T-cell (primary cell): ENCODE data around the gene NFKBIL1. TPM values are rescaled to one million over a fixed set of nuclear protein-coding genes. Genes with fewer than 3 reads are reported as not detected.

Experiments
- ATAC-seq, 4 experiments: fragments of 200-7000 bp in 3 of 4; fragments of 150-1000 bp in 1 of 4; cut with Tn5 transposase; replicated peaks in 1 of 4; 1 replicate in 3 of 4; 2 replicates in 1 of 4; pipeline ENCODE4 v1.10.0; 2021; ENCODE audit warnings: moderate library complexity in 3 of 4, mild to moderate bottlenecking in 2 of 4, moderate number of reproducible peaks in 1 of 4
- CTCF ChIA-PET, 2 donors: fragments of 300-600 bp; sonication (Branson Sonifier 250); formaldehyde crosslinking; loops; one replicate each; lab custom pipeline; 2022; ENCODE audit warnings: antibody characterized with exemption in 2 of 2; lab: Charles Lee
- POLR2A ChIA-PET, 2 donors: fragments of 300-600 bp; sonication (Branson Sonifier 250); formaldehyde crosslinking; loops; one replicate each; lab custom pipeline; 2022; ENCODE audit warnings: antibody characterized with exemption in 2 of 2; lab: Charles Lee
- DNase-seq, 35 experiments: peaks; one replicate each; pipeline versions ENCODE4 v3.0.0 to v3.0.0-alpha.2; 2013 to 2023
- H3K27ac ChIP-seq: one replicate; pipeline ENCODE4 v1.5.1; 2013; ENCODE audit warnings: low read length
- H3K27me3 ChIP-seq, 2 experiments: replicated peaks in 1 of 2; 1 replicate in 1 of 2; 2 replicates in 1 of 2; pipeline versions ENCODE4 v1.6.1 to v1.7.0; 2013; ENCODE audit warnings: low read length in 1 of 2, mixed read lengths in 1 of 2; ENCODE audit not compliant: control insufficient read depth in 2 of 2, insufficient read depth in 2 of 2; ENCODE audit errors: extremely low read depth in 1 of 2
- H3K36me3 ChIP-seq, 2 donors: 1 replicate in 1 of 2; 2 replicates in 1 of 2; pipeline versions ENCODE4 v1.6.1 to v1.7.0; 2013; ENCODE audit warnings: low read length in 1 of 2; ENCODE audit not compliant: control insufficient read depth in 2 of 2, insufficient read depth in 1 of 2; ENCODE audit errors: extremely low read depth in 1 of 2
- H3K4me1 ChIP-seq, 2 experiments: 1 replicate in 1 of 2; 2 replicates in 1 of 2; pipeline versions ENCODE4 v1.6.1 to v1.7.0; 2013; ENCODE audit warnings: low read length in 2 of 2, mixed read lengths in 1 of 2; ENCODE audit not compliant: insufficient read depth in 2 of 2, control insufficient read depth in 1 of 2; ENCODE audit errors: extremely low read depth in 1 of 2
- H3K4me3 ChIP-seq, 2 donors: 1 replicate in 1 of 2; 2 replicates in 1 of 2; pipeline versions ENCODE4 v1.5.1 to v1.7.0; 2013; ENCODE audit warnings: mild to moderate bottlenecking in 2 of 2, low read length in 1 of 2, moderate library complexity in 1 of 2; ENCODE audit not compliant: control insufficient read depth in 1 of 2; ENCODE audit errors: extremely low read depth in 1 of 2
- H3K9me3 ChIP-seq: 2 replicates; pipeline ENCODE4 v1.7.0; 2013
- H3K27ac Mint-ChIP-seq, 2 donors: one replicate each; pipeline ENCODE4 v1.8.0; 2020 to 2021; ENCODE audit warnings: mild to moderate bottlenecking in 2 of 2, mixed read lengths in 2 of 2
- H3K27me3 Mint-ChIP-seq, 2 donors: one replicate each; pipeline ENCODE4 v1.8.0; 2021 to 2022; ENCODE audit warnings: mixed read lengths in 2 of 2
- H3K36me3 Mint-ChIP-seq: one replicate; pipeline ENCODE4 v1.8.0; 2021; ENCODE audit warnings: mixed read lengths
- H3K4me1 Mint-ChIP-seq, 3 donors: one replicate each; pipeline ENCODE4 v1.8.0; 2020 to 2022; ENCODE audit warnings: mixed read lengths in 3 of 3, mild to moderate bottlenecking in 1 of 3
- H3K4me3 Mint-ChIP-seq, 3 donors: one replicate each; pipeline ENCODE4 v1.8.0; 2020 to 2022; ENCODE audit warnings: mild to moderate bottlenecking in 3 of 3, mixed read lengths in 3 of 3, moderate library complexity in 3 of 3
- H3K9me3 Mint-ChIP-seq, 3 donors: one replicate each; pipeline ENCODE4 v1.8.0; 2020 to 2022; ENCODE audit warnings: mixed read lengths in 3 of 3
- WGBS: methylation state at CpG from one replicate; pipeline ENCODE4 v1.1.5; 2013; ENCODE audit warnings: missing lambda C conversion rate; ENCODE audit not compliant: insufficient coverage; 5-methylcytosine and 5-hydroxymethylcytosine counted together
- total RNA-seq, 35 experiments: library from RNA in 6 of 35; stranded (reverse) in 6 of 35; fragments of 120-200 nt in 1 of 35; gene quantifications; one replicate each; pipeline versions ENCODE4 v1.2.1 to v1.2.4 and lab custom pipeline; 2013 to 2026

Gene NFKBIL1
- total RNA-seq, 5 donors from 2014 or later (not counting 1 experiment from before 2014, with no cell fraction given) = 6.9 to 17.1 (median 11.6) TPM

DNA sequence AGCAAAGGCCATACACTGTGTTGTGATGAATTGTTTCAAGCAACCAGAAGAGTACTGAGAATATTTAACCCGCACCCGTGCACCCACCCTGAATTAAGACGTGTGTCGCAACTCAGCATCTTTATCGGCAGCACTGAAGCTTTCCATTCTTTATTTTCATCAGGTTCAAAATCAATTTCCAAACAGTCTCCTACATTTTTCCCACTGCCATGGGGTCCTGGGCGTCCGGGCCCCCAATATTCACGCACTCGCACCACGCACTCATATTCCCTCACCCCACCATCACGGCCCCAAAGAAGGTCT lies 33.0 kb downstream of the NFKBIL1 start:
- WGBS = 4% methylated on average over 9 of the region's 11 CpGs
- Mint-ChIP-seq H3K27ac (peak overlapping the region; percentile 94 to 98), H3K9me3 (no peaks in the 10 kb centered on the region), H3K4me3 (peak overlapping the region; percentile 97 to 100 (median 99)), H3K4me1 (peaks cover 75 to 82% (median 81%) of the 10 kb centered on the region in 3 donors), H3K36me3 (peaks cover 36% of the 10 kb centered on the region), H3K27me3 (no peaks in the 10 kb centered on the region)
- peak overlapping the region; percentile 92 for H3K27ac ChIP-seq
- peak overlapping the region; percentile 86 to 99 for H3K4me3 ChIP-seq
- H3K36me3 ChIP-seq = peaks cover 0 to 18% of the 10 kb centered on the region in 2 donors
- ChIA-PET CTCF (interaction anchor here (0.9 to 8.3 kb wide), 11 partner anchors 10 to 88 kb away, joined by 3 to 167 read pairs (median 7); partner anchors contain the start of genes DDX39B (in 1 of the 2), NCR3 (in 1 of the 2) and NFKBIL1 (in 1 of the 2)), POLR2A (interaction anchor here (0.7 to 1.2 kb wide), 4 partner anchors 12 to 29 kb away, joined by 3 read pairs; partner anchors contain the start of gene NCR3 (in 1 of the 2))
- H3K9me3 ChIP-seq = no peaks in the 10 kb centered on the region
- ATAC-seq = no peak
- DNase-seq = peak in 1 of 35 experiments; percentile 29
- no peaks in the 10 kb centered on the region for H3K27me3 ChIP-seq
- H3K4me1 ChIP-seq = peaks cover 35 to 85% of the 10 kb centered on the region in 2 experiments

DNA sequence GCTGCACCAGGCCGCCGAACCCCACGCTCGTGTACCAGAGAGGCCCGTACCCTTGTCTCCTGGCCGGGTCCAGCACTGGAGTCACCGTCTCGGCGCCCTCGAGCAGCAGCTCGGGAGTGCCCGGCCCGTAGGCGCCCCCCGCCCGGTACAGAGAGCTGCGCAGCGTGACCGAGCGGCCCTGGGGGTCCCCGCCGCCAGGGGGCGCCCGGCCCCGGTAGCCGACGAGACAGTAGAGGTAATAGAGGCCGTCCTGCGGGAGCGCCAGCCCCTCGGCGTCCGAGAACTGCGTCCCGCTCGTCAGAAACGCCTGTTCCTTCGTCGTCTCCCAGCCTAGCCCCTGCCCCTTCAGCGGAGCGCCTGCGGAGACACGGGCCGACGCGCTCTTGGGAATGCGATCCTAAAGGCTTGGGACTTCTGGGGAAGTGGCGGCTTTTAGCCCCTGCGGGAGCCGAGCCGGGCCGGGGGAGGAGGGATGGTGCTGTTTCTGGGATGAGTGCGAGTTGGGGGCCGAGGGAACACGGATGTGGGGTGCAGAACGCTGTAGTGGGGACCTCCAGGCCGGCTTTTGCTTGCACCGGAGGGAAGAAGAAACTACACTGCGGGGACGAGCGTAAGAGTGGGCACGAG lies 33.5 kb downstream of the NFKBIL1 start:
- peak overlapping the region; percentile 86 to 99 for H3K4me3 ChIP-seq
- H3K27me3 ChIP-seq = no peaks in the 10 kb centered on the region
- H3K9me3 Mint-ChIP-seq = no peaks in the 10 kb centered on the region
- peak overlapping the region; percentile 94 to 98 for H3K27ac Mint-ChIP-seq
- no peaks in the 10 kb centered on the region for H3K9me3 ChIP-seq
- peak overlapping the region; percentile 97 to 100 (median 99) for H3K4me3 Mint-ChIP-seq
- POLR2A ChIA-PET = interaction anchor here (0.6 to 1.2 kb wide), 4 partner anchors 13 to 71 kb away, joined by 3 to 7 read pairs (median 4); no protein-coding TSS in a partner anchor
- ATAC-seq (peak; percentile 65 to 70 (median 68)), DNase-seq (peak; percentile 69 to 93 (median 85))
- H3K27ac ChIP-seq = peak overlapping the region; percentile 92
- peaks cover 75 to 83% (median 81%) of the 10 kb centered on the region in 3 donors for H3K4me1 Mint-ChIP-seq
- peaks cover 0 to 18% of the 10 kb centered on the region in 2 donors for H3K36me3 ChIP-seq
- peaks cover 36% of the 10 kb centered on the region for H3K36me3 Mint-ChIP-seq
- CTCF ChIA-PET = interaction anchor here (0.5 to 8.3 kb wide), 11 partner anchors 11 to 1079 kb away, joined by 3 to 167 read pairs (median 7); partner anchors contain the start of genes DDX39B (in 1 of the 2) and NCR3 (in 1 of the 2)
- 0% methylated on average over 62 of the region's 62 CpGs for WGBS
- peaks cover 39 to 86% of the 10 kb centered on the region in 2 experiments for H3K4me1 ChIP-seq
- H3K27me3 Mint-ChIP-seq = no peaks in the 10 kb centered on the region

DNA sequence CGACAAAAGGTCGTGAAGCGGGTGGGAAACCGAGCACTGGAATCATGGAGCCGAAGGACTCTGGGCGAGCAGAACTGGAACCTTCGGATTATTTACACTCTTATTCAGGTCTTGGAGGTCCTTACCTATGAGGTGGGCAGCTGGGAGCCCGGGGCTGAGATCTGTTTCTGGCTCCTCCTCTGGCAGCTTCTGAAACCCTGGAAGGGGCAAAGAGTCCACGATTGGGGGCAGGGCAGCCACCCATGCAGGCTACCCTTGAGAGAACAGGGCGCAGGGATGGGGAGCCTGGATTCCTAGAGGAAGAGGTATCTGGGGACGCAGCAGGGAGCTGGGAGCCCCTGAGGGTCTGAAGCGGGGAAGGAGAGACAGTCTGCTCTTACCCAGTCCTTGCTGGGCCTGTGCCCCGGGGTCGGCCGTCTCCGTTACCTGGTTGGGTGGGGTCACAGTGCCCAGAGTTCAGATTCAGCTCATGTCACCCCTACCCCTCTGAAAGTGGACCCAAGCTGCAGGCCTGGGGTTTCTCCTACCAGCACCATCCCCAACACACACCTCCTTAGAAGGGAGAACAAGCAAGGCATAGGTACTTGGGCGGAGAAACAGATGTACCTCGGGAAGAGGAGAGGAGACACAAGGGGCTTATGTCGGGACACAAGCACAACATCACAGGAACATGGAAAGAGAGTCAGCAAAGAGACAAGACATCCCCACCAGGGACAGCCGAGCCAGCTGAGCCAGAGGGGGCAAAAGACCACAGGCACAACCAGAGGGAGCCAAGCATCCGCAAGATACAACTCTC lies 34.2 kb downstream of the NFKBIL1 start:
- H3K4me1 Mint-ChIP-seq = peaks cover 75 to 83% (median 81%) of the 10 kb centered on the region in 3 donors
- Histone ChIP-seq H3K9me3 (no peaks in the 10 kb centered on the region), H3K4me3 (peak overlapping the region; percentile 86 to 99), H3K36me3 (peaks cover 0 to 18% of the 10 kb centered on the region in 2 donors), H3K4me1 (peaks cover 42 to 90% of the 10 kb centered on the region in 2 experiments), H3K27ac (peak overlapping the region; percentile 92), H3K27me3 (no peaks in the 10 kb centered on the region)
- peaks cover 35% of the 10 kb centered on the region for H3K36me3 Mint-ChIP-seq
- ChIA-PET POLR2A (interaction anchor here (0.6 to 1.2 kb wide), 3 partner anchors 17 to 70 kb away, joined by 3 to 7 read pairs (median 4); no protein-coding TSS in a partner anchor), CTCF (interaction anchor here (0.5 to 8.3 kb wide), 10 partner anchors 12 to 1080 kb away, joined by 3 to 167 read pairs (median 6); partner anchors contain the start of genes NCR3 (in 1 of the 2) and NFKBIL1 (in 1 of the 2))
- peak overlapping the region; percentile 94 to 98 for H3K27ac Mint-ChIP-seq
- DNase-seq (peak in 3 of 35 experiments; percentile 29 to 44 (median 44)), ATAC-seq (peak in 1 of 4 experiments; percentile 1)
- H3K9me3 Mint-ChIP-seq = no peaks in the 10 kb centered on the region
- 1% methylated on average over 11 of the region's 21 CpGs for WGBS
- H3K27me3 Mint-ChIP-seq = no peaks in the 10 kb centered on the region
- peak overlapping the region; percentile 97 to 100 (median 99) for H3K4me3 Mint-ChIP-seq

DNA sequence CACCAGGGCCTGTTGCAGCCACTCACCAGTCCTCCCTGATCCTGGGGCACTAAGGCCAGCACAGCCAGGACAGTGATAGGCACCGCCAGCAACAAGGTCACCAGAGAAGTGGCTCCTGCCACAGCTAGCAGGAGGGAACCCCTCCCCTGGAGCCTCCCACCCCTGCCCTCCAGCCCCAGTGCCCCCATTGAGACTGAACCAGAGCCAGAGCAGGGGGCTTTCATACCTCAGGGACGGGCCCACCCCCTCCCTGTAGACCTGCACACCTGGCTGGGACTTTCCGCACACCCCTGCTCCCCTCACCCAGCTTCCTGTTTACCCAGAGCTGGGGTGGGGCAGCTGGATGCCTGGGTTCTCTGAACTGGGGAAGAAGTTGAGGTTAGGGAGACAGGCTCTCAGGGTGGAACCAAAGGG lies 34.8 kb downstream of the NFKBIL1 start, which contains the start of gene LTB:
Gene LTB, minus strand, starts transcription at position 195 of the 414 bp plus-strand sequence. Its CDS starts 7 bp downstream, at position 188.
- Mint-ChIP-seq H3K4me1 (peaks cover 75 to 83% (median 81%) of the 10 kb centered on the region in 3 donors), H3K27me3 (no peaks in the 10 kb centered on the region), H3K9me3 (no peaks in the 10 kb centered on the region), H3K4me3 (peak within 1 kb of the TSS; percentile 97 to 100 (median 99)), H3K27ac (peak within 1 kb of the TSS; percentile 94 to 98), H3K36me3 (peaks cover 29% of the 10 kb centered on the region)
- CTCF ChIA-PET = interaction anchor here (0.6 to 8.3 kb wide), 13 partner anchors 7 to 292 kb away, joined by 3 to 167 read pairs (median 5); partner anchors contain the start of genes NCR3 (in 1 of the 2), NFKBIL1 (in 1 of the 2) and TNF (in 1 of the 2)
- Histone ChIP-seq H3K36me3 (peaks cover 0 to 17% of the 10 kb centered on the region in 2 donors), H3K27me3 (no peaks in the 10 kb centered on the region), H3K9me3 (no peaks in the 10 kb centered on the region), H3K4me1 (peaks cover 43 to 90% of the 10 kb centered on the region in 2 experiments), H3K4me3 (peak within 1 kb of the TSS; percentile 86 to 99), H3K27ac (peak within 1 kb of the TSS; percentile 92)
- ATAC-seq (peak; percentile 66 to 76 (median 70)), DNase-seq (peak; percentile 53 to 87 (median 77))
- POLR2A ChIA-PET = interaction anchor here (0.6 to 1.6 kb wide), 4 partner anchors 11 to 19 kb away, joined by 3 to 6 read pairs (median 3); partner anchors contain the start of gene NCR3 (in 1 of the 2)
- 0% methylated on average over 1 of the region's 3 CpGs for whole genome bisulfite sequencing

DNA sequence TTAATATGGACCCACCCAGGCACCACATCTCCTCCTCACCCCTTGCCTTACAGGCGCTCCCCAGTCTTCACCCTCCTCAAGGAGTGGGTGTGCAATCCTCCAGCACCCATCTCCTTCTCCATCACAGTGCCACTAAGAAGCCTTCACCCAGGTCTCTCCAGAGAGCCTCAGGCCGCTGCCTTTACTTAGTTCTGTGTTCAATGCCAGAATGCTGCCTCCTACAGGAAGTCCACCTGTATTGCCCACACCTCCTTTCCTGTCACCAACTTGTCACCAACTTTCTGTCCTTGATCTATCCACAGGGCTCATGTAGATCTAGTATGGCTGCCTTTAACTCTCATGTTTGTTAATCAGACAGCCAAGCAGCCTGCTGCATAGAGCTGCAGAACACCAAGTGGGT lies 38.1 kb downstream of the NFKBIL1 start:
- ATAC-seq = peak in 1 of 4 experiments; percentile 8
- peak overlapping the region; percentile 13 to 97 (median 40) for H3K4me3 Mint-ChIP-seq
- DNase-seq = peak in 15 of 35 experiments; percentile 25 to 74 (median 44)

More for the DNA sequence above, 38.1 kb downstream of the NFKBIL1 start:
- H3K9me3 ChIP-seq = no peaks in the 10 kb centered on the region
- CTCF ChIA-PET = interaction anchor here in 1 of 2 donors (1.0 to 8.3 kb wide), 4 partner anchors 9 to 35 kb away, joined by 5 to 167 read pairs (median 18); partner anchors contain the start of gene NCR3
- no peaks in the 10 kb centered on the region for H3K27me3 ChIP-seq
- Mint-ChIP-seq H3K9me3 (no peaks in the 10 kb centered on the region), H3K36me3 (peaks cover 14% of the 10 kb centered on the region), H3K27me3 (no peaks in the 10 kb centered on the region), H3K4me1 (peaks cover 74 to 78% (median 76%) of the 10 kb centered on the region in 3 donors), H3K27ac (peak overlapping the region; percentile 94 to 98)
- H3K36me3 ChIP-seq = no peaks in the 10 kb centered on the region
- H3K4me1 ChIP-seq = peaks cover 47 to 85% of the 10 kb centered on the region in 2 experiments
- POLR2A ChIA-PET = interaction anchor here in 1 of 2 donors (0.8 kb wide), 1 partner anchor 10 kb away, joined by 4 read pairs; the partner anchor contains the start of gene TNF
- peak overlapping the region in 1 of 2 donors; percentile 22 for H3K4me3 ChIP-seq
- WGBS = 65% methylated on average over 2 of the region's 2 CpGs
- peak overlapping the region; percentile 86 for H3K27ac ChIP-seq
